ENCODE data around the gene PIGU. TPM values are rescaled to one million over a fixed set of nuclear protein-coding genes. Genes with fewer than 3 reads are reported as not detected.
A peak's percentile ranks its signal among the peaks of the same experiment; 100 is the strongest.

The PIGU gene
- total and polyA plus RNA-seq, 2 donors (not counting 3 experiments of a cell fraction or from before 2014, with no cell fraction given) = 20.3 to 81.8 TPM

- intact Hi-C loops (cut with micrococcal nuclease) (no loop called here), dilution Hi-C loops (cut with MboI; ENCODE audit: extremely low pct_ligation_motif_present, low sequenced_read_pairs) (no loop called here)
- peaks cover 4% of the 10 kb centered on the region for H3K4me1 ChIP-seq (ENCODE audit: control insufficient read depth, extremely low read depth, insufficient read depth, low read length)
- H2AFZ ChIP-seq (ENCODE audit: low read depth, low read length) = no peak overlapping the region
- FAIRE-seq (no peak), DNase-seq (ENCODE audit: low read depth, low spot score) (no peak)
- H4K20me1 ChIP-seq (replicated peaks; ENCODE audit: control insufficient read depth, extremely low read depth, insufficient read depth, low read length) = no peaks in the 10 kb centered on the region
- H3K79me2 ChIP-seq (ENCODE audit: control insufficient read depth, insufficient read depth, low read length) = peaks cover 5% of the 10 kb centered on the region
- POLR2A ChIA-PET = no interaction called here
- H3K9ac ChIP-seq (replicated peaks; ENCODE audit: extremely low read depth, insufficient read depth, low read length) = no peak overlapping the region
- no peaks in the 10 kb centered on the region for H3K27me3 ChIP-seq (ENCODE audit: control insufficient read depth in 2 of 2, insufficient read depth in 2 of 2, low read length in 2 of 2)
- no peak overlapping the region for H3K27ac ChIP-seq (ENCODE audit: insufficient read depth, low read depth, low read length)
- H3K36me3 ChIP-seq (ENCODE audit: control insufficient read depth in 2 of 2, extremely low read depth in 1 of 2, insufficient read depth in 2 of 2, low read length in 2 of 2) = no peaks in the 10 kb centered on the region
- H3K4me3 ChIP-seq (replicated peaks in 1 of 3; ENCODE audit: insufficient read depth in 1 of 3, low read depth in 1 of 3, low read length in 3 of 3) = no peak overlapping the region
- TSS peak; percentile 41 for BruUV-seq (replicated peaks)
- TF ChIP-seq POLR2AphosphoS5 (IDR thresholded peaks at IDR 0.05; ENCODE audit: insufficient read depth, low read depth, low read length) = no peak
- no peak for TF ChIP-seq POLR2A (IDR thresholded peaks at IDR 0.05; ENCODE audit: low read depth, low read length)
- TF ChIP-seq JUN (IDR thresholded peaks at IDR 0.05; ENCODE audit: borderline replicate concordance, insufficient read depth, insufficient read length, low read depth) = no peak
- TF ChIP-seq MAX (IDR thresholded peaks at IDR 0.05; ENCODE audit: insufficient read depth, insufficient read length) = no peak
- TF ChIP-seq GATA2 (IDR thresholded peaks at IDR 0.05; ENCODE audit: insufficient read depth, insufficient read length, low read depth, low read length) = no peak
- no peak for TF ChIP-seq EZH2 (IDR thresholded peaks at IDR 0.05; ENCODE audit: borderline replicate concordance, low read depth, low read length, severe bottlenecking)
- no peak for TF ChIP-seq MYC (IDR thresholded peaks at IDR 0.05; ENCODE audit: low read depth, low read length)
- no peak for TF ChIP-seq CTCF (IDR thresholded peaks at IDR 0.05; ENCODE audit: extremely low read depth in 1 of 2, insufficient read depth in 1 of 2, low read depth in 1 of 2, low read length in 2 of 2)
- no peak for TF ChIP-seq FOS (IDR thresholded peaks at IDR 0.05; ENCODE audit: borderline replicate concordance, insufficient read depth, low read length)
- no peaks in the 10 kb centered on the region for H3K9me1 ChIP-seq (replicated peaks; ENCODE audit: control insufficient read depth, extremely low read depth, insufficient read depth, low read length)
- no peaks in the 10 kb centered on the region for H3K9me3 ChIP-seq (replicated peaks; ENCODE audit: control insufficient read depth, insufficient read depth, low read length)
- peak overlapping the region; percentile 83 for H3K4me2 ChIP-seq (ENCODE audit: insufficient read depth, low read length)
- CTCF ChIA-PET = interaction anchor here (0.9 to 1.1 kb wide), 2 partner anchors 34 to 92 kb away, joined by 3 read pairs; no protein-coding TSS in a partner anchor
Observed at GRCh38 chr20:34675561-34675960, 1.3 kb downstream of the PIGU start.

Data from endothelial cell of umbilical vein (primary cell).